ENCODE measurements around the gene TFPI.

DNA sequence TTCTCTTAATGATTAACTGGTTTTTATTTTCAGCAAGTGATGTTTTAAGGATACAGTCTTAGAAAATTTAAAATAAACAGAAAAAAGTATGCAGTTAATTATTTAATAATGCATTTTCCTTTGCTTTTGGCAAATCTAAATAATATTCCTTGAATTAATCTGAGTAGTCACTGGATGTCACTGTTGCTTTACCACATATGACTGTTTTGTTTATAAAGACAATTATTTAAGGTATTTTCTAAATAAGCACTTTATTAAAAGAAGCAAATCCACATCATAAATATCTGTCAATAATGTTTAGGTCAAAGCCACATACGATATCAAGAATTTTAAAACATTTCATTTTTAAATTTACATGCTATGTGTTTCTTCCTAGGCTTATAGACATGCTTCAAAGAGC is 40.6 kb upstream of the TFPI start:
- TF ChIP-seq, protein P1, sequence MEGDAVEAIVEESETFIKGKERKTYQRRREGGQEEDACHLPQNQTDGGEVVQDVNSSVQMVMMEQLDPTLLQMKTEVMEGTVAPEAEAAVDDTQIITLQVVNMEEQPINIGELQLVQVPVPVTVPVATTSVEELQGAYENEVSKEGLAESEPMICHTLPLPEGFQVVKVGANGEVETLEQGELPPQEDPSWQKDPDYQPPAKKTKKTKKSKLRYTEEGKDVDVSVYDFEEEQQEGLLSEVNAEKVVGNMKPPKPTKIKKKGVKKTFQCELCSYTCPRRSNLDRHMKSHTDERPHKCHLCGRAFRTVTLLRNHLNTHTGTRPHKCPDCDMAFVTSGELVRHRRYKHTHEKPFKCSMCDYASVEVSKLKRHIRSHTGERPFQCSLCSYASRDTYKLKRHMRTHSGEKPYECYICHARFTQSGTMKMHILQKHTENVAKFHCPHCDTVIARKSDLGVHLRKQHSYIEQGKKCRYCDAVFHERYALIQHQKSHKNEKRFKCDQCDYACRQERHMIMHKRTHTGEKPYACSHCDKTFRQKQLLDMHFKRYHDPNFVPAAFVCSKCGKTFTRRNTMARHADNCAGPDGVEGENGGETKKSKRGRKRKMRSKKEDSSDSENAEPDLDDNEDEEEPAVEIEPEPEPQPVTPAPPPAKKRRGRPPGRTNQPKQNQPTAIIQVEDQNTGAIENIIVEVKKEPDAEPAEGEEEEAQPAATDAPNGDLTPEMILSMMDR (IDR thresholded peaks at IDR 0.05; ENCODE audit: low read depth, low read length, poor library complexity, severe bottlenecking), result no peak
- no peak for TF ChIP-seq EZH2phosphoT487 (IDR thresholded peaks at IDR 0.05; ENCODE audit: borderline replicate concordance, low read length)
